IMR-90 (cell line): ENCODE measurements around the gene NCOA7. TPM values are rescaled to one million over a fixed set of nuclear protein-coding genes. Genes with fewer than 3 reads are reported as not detected.

Source experiments
- ATAC-seq: fragments of 200-7000 bp; cut with Tn5 transposase; 2 replicates; pipeline ENCODE4 v1.9.1; 2020; ENCODE audit warnings: low read depth, mild to moderate bottlenecking, moderate library complexity
- BruUV-seq: library from RNA; stranded (reverse); fragments of 400-500 nt; replicated peaks from 2 replicates; lab custom pipeline; 2021; lab: Mats Ljungman, UMichigan
- CTCF ChIA-PET: fragments of 300-600 bp; formaldehyde crosslinking; extraction: SDS; loops from one replicate; lab custom pipeline; 2021; ENCODE audit warnings: antibody characterized with exemption; lab: Yijun Ruan, JAX
- POLR2A ChIA-PET: fragments of 300-600 bp; sonication (Branson Sonifier 250); formaldehyde crosslinking; loops from one replicate; lab custom pipeline; 2022; ENCODE audit warnings: antibody characterized with exemption; ENCODE audit not compliant: unreplicated experiment; lab: Charles Lee
- DNase-seq: peaks from one replicate; pipeline ENCODE4 v3.0.0; 2013
- H2AFZ ChIP-seq: replicated peaks from 2 replicates; pipeline ENCODE3; 2013; ENCODE audit warnings: low read length, mild to moderate bottlenecking; ENCODE audit not compliant: poor library complexity
- H2AK5ac ChIP-seq: 2 replicates; pipeline ENCODE4 v1.6.1; 2013; ENCODE audit warnings: low read depth, low read length, inconsistent platforms
- H2AK9ac ChIP-seq: replicated peaks from 2 replicates; pipeline ENCODE3; 2013; ENCODE audit warnings: mild to moderate bottlenecking, low read depth, low read length, moderate library complexity; ENCODE audit not compliant: poor library complexity
- H2BK120ac ChIP-seq: 2 replicates; pipeline ENCODE4 v1.6.1; 2013; ENCODE audit warnings: low read depth, low read length, inconsistent platforms
- H2BK15ac ChIP-seq: 3 replicates; pipeline ENCODE4 v1.6.1; 2013; ENCODE audit warnings: low read depth, low read length, inconsistent platforms
- H2BK20ac ChIP-seq: 2 replicates; pipeline ENCODE4 v1.6.1; 2013; ENCODE audit warnings: low read depth, mild to moderate bottlenecking, inconsistent platforms, low read length, moderate library complexity
- H2BK5ac ChIP-seq: 2 replicates; pipeline ENCODE4 v1.6.1; 2013; ENCODE audit warnings: mild to moderate bottlenecking, low read depth, low read length, inconsistent platforms; ENCODE audit not compliant: poor library complexity, severe bottlenecking
- H3K14ac ChIP-seq: replicated peaks from 2 replicates; pipeline ENCODE4 v1.6.1; 2013; ENCODE audit warnings: low read depth, low read length, inconsistent platforms
- H3K18ac ChIP-seq: 2 replicates; pipeline ENCODE4 v1.6.1; 2013; ENCODE audit warnings: low read depth, low read length, control low read depth
- H3K23ac ChIP-seq: 2 replicates; pipeline ENCODE4 v1.6.1; 2013; ENCODE audit warnings: low read depth, low read length, inconsistent platforms
- H3K27ac ChIP-seq: 2 replicates; pipeline ENCODE4 v1.5.1; 2013; ENCODE audit warnings: mild to moderate bottlenecking, control low read depth, low read length; ENCODE audit not compliant: insufficient read depth
- H3K27me3 ChIP-seq: 2 replicates; pipeline ENCODE4 v1.6.1; 2013; ENCODE audit warnings: low read length; ENCODE audit not compliant: control insufficient read depth, insufficient read depth
- H3K36me3 ChIP-seq: 2 replicates; pipeline ENCODE4 v1.6.1; 2013; ENCODE audit warnings: low read length, mixed read lengths; ENCODE audit not compliant: control insufficient read depth, insufficient read depth
- H3K4ac ChIP-seq: 2 replicates; pipeline ENCODE4 v1.6.1; 2013; ENCODE audit warnings: low read depth, low read length, inconsistent platforms
- H3K4me1 ChIP-seq: 2 replicates; pipeline ENCODE4 v1.6.1; 2013; ENCODE audit warnings: low read length, mixed read lengths; ENCODE audit not compliant: control insufficient read depth, insufficient read depth
- H3K4me2 ChIP-seq: 2 replicates; pipeline ENCODE4 v1.6.1; 2013; ENCODE audit warnings: low read depth, mild to moderate bottlenecking, control low read depth, low read length, moderate library complexity
- H3K4me3 ChIP-seq: 2 replicates; pipeline ENCODE4 v1.5.1; 2013; ENCODE audit warnings: low read depth, mild to moderate bottlenecking, control low read depth, low read length, moderate library complexity; ENCODE audit not compliant: insufficient read depth
- H3K56ac ChIP-seq: 2 replicates; pipeline ENCODE4 v1.6.1; 2013; ENCODE audit warnings: low read length, inconsistent platforms; ENCODE audit not compliant: insufficient read depth; ENCODE audit errors: extremely low read depth
- H3K79me1 ChIP-seq, 2 experiments: 2 replicates each; pipeline ENCODE4 v1.6.1; 2013; ENCODE audit warnings: low read length in 2 of 2, inconsistent platforms in 1 of 2, low read depth in 1 of 2
- H3K9ac ChIP-seq: 2 replicates; pipeline ENCODE4 v1.6.1; 2013; ENCODE audit warnings: low read depth, low read length, control low read depth
- H3K9me1 ChIP-seq: 2 replicates; pipeline ENCODE4 v1.6.1; 2013; ENCODE audit warnings: low read length, inconsistent platforms; ENCODE audit not compliant: insufficient read depth
- H3K9me3 ChIP-seq: 2 replicates; pipeline ENCODE4 v1.6.1; 2013; ENCODE audit warnings: low read length; ENCODE audit not compliant: control insufficient read depth, insufficient read depth
- H4K20me1 ChIP-seq: 2 replicates; pipeline ENCODE4 v1.6.1; 2013; ENCODE audit warnings: low read length, inconsistent platforms; ENCODE audit not compliant: insufficient read depth
- H4K5ac ChIP-seq: 2 replicates; pipeline ENCODE4 v1.6.1; 2013; ENCODE audit warnings: mild to moderate bottlenecking, low read depth, low read length, control low read depth
- H4K8ac ChIP-seq, 2 experiments: 2 replicates each; pipeline ENCODE4 v1.6.1; 2013; ENCODE audit warnings: low read depth in 2 of 2, low read length in 2 of 2, control low read depth in 1 of 2, inconsistent platforms in 1 of 2
- H4K91ac ChIP-seq: 2 replicates; pipeline ENCODE4 v1.6.1; 2013; ENCODE audit warnings: low read depth, low read length, inconsistent platforms; ENCODE audit not compliant: insufficient read depth
- CHD1 ChIP-seq: IDR thresholded peaks from 2 replicates; pipeline ENCODE4 v1.6.1; 2012; ENCODE audit warnings: low read depth, low read length, improper control_type of control experiment
- CTCF ChIP-seq: conservative IDR thresholded peaks from 2 replicates; pipeline ENCODE4 v1.5.1; 2012; ENCODE audit warnings: mild to moderate bottlenecking, low read depth, low read length, improper control_type of control experiment
- ELK1 ChIP-seq: fragments of 150-350 bp; IDR thresholded peaks from 2 replicates; pipeline ENCODE4 v1.6.1; 2016; ENCODE audit warnings: low read depth, mild to moderate bottlenecking, low read length, moderate library complexity, borderline replicate concordance
- FOS ChIP-seq: fragments of 150-350 bp; IDR thresholded peaks from 2 replicates; pipeline ENCODE4 v1.6.1; 2016; ENCODE audit warnings: low read depth, low read length
- MAZ ChIP-seq: IDR thresholded peaks from 2 replicates; pipeline ENCODE4 v1.6.1; 2012; ENCODE audit warnings: low read depth, mild to moderate bottlenecking, low read length, improper control_type of control experiment, moderate library complexity, borderline replicate concordance
- MXI1 ChIP-seq: IDR thresholded peaks from 2 replicates; pipeline ENCODE4 v1.6.1; 2012; ENCODE audit warnings: low read depth, mild to moderate bottlenecking, low read length, moderate library complexity, borderline replicate concordance
- POLR2A ChIP-seq: IDR thresholded peaks from 2 replicates; pipeline ENCODE4 v1.6.1; 2012; ENCODE audit warnings: mild to moderate bottlenecking, low read depth, low read length
- RAD21 ChIP-seq: IDR thresholded peaks from 2 replicates; pipeline ENCODE4 v1.6.1; 2012; ENCODE audit warnings: low read length, improper control_type of control experiment
- RCOR1 ChIP-seq: IDR thresholded peaks from 2 replicates; pipeline ENCODE4 v1.6.1; 2012; ENCODE audit warnings: mild to moderate bottlenecking, low read length, improper control_type of control experiment; ENCODE audit not compliant: insufficient replicate concordance
- RFX5 ChIP-seq: IDR thresholded peaks from 2 replicates; pipeline ENCODE4 v1.8.0; 2012; ENCODE audit warnings: low read depth, mild to moderate bottlenecking, low read length, moderate library complexity
- SMC3 ChIP-seq: fragments of 150-350 bp; IDR thresholded peaks from 2 replicates; pipeline ENCODE4 v1.6.1; 2016; ENCODE audit warnings: low read depth, mild to moderate bottlenecking, antibody characterized with exemption, low read length, moderate library complexity
- USF2 ChIP-seq: fragments of 150-350 bp; IDR thresholded peaks from 2 replicates; pipeline ENCODE4 v1.6.1; 2017; ENCODE audit warnings: mild to moderate bottlenecking, antibody characterized with exemption, low read length, low read depth
- WGBS, 2 experiments: methylation state at CpG; one replicate each; pipeline versions ENCODE4 v1.1.5 to v1.1.7; 2013; ENCODE audit warnings: missing lambda C conversion rate in 2 of 2; ENCODE audit not compliant: insufficient read length in 1 of 2; ENCODE audit errors: extremely low coverage in 2 of 2; 5-methylcytosine and 5-hydroxymethylcytosine counted together
- dilution Hi-C: fragments of 300-500 bp; cut with HindIII; formaldehyde crosslinking; loops from one replicate; pipeline ENCODE4 v1.14.3; 2018; ENCODE audit warnings: low sequenced_read_pairs; ENCODE audit not compliant: unreplicated experiment
- in situ Hi-C: fragments of 300-500 bp; cut with MboI; formaldehyde crosslinking; loops from 3 replicates; pipeline ENCODE4 v1.14.3; 2019; ENCODE audit warnings: low sequenced_read_pairs, inconsistent platforms, mixed read lengths
- intact Hi-C: fragments of 100-400 bp; cut with micrococcal nuclease; formaldehyde crosslinking; loops from 2 replicates; pipeline ENCODE4 v1.10.0; 2022
- polyA plus RNA-seq, 3 experiments: library from polyadenylated mRNA; depleted of rRNA; stranded (reverse); fragments of >200 nt; gene quantifications; 2 replicates each; pipeline ENCODE4 v1.2.3, GENCODE V29; 2012; ENCODE audit warnings: low replicate concordance in 1 of 3
- total RNA-seq: library from RNA; depleted of rRNA; stranded (reverse); fragments of >200 nt; gene quantifications from 2 replicates; pipeline ENCODE4 v1.2.3, GENCODE V29; 2012

NCOA7 gene
- total and polyA plus RNA-seq, 2 of the 4 experiments (the other 2 are of a cell fraction): 12.6 to 12.9 TPM

- Histone ChIP-seq H3K79me1 (no peaks in the 10 kb centered on the region), H4K91ac (no peak overlapping the region), H4K5ac (no peak overlapping the region), H3K4me1 (no peaks in the 10 kb centered on the region), H3K4ac (no peak overlapping the region), H4K8ac (no peak overlapping the region), H2AK5ac (no peak overlapping the region), H3K9ac (no peak overlapping the region), H2BK15ac (no peak overlapping the region), H2BK5ac (no peak overlapping the region), H2BK20ac (no peak overlapping the region), H2BK120ac (no peak overlapping the region), H3K27ac (no peak overlapping the region), H3K56ac (no peak overlapping the region), H3K4me3 (no peak overlapping the region), H3K9me1 (no peaks in the 10 kb centered on the region), H3K4me2 (no peak overlapping the region), H3K36me3 (no peaks in the 10 kb centered on the region), H3K18ac (no peak overlapping the region), H4K20me1 (no peaks in the 10 kb centered on the region), H3K23ac (no peak overlapping the region), H3K9me3 (no peaks in the 10 kb centered on the region), H3K14ac (no peak overlapping the region), H3K27me3 (peaks cover 25% of the 10 kb centered on the region), H2AK9ac (no peak overlapping the region), H2AFZ (no peak overlapping the region)
- TF ChIP-seq CHD1 (no peak), ELK1 (no peak), CTCF (no peak), SMC3 (no peak), USF2 (no peak), RAD21 (no peak), POLR2A (no peak), FOS (no peak), RFX5 (no peak), RCOR1 (no peak), MAZ (no peak), MXI1 (no peak)
- in situ Hi-C loops: loop anchor here (25.0 kb wide), 1 partner anchor 602 kb away; the partner anchor contains the start of gene TPD52L1
- no peak for DNase-seq
- no CpG with 5 or more reads among the region's 2 CpGs for WGBS, 2 experiments
- no TSS peak for BruUV-seq
- intact Hi-C loops: no loop called here
- POLR2A ChIA-PET: no interaction called here
- dilution Hi-C loops: no loop called here
- ATAC-seq: no peak
- CTCF ChIA-PET: no interaction called here
Observed at GRCh38 chr6:125764121-125764671, 26.6 kb upstream of the NCOA7 start.
